Measurements from ENCODE around the gene RAB3IP.

- no peak for TF ChIP-seq CTCF (conservative IDR thresholded peaks at IDR 0.05)
- no peak for TF ChIP-seq ZFX (IDR thresholded peaks at IDR 0.05)
Observed at GRCh38 chr12:69821032-69821455, 82.4 kb downstream of the RAB3IP start.

Data from C4-2B (cell line).